VCaP (cell line): ENCODE results near the gene GPR15LG.

Experiments used
- H3K27ac ChIP-seq: fragments of 450-650 bp; 2 replicates; pipeline ENCODE4 v1.5.1; 2017
- TF ChIP-seq, protein P1 (sequence below): fragments of 450-650 bp; conservative IDR thresholded peaks from 2 replicates; pipeline ENCODE4 v1.5.1; 2017; ENCODE audit warnings: mild to moderate bottlenecking, moderate library complexity

The GPR15LG gene

GRCh38 chr10:84225427-84226173 lies 52.0 kb downstream of the GPR15LG start, which contains the start of gene LRIT2:
Gene LRIT2 (minus strand): TSS chr10:84225544. CDS start chr10:84225520, 24 bp downstream.
- TF ChIP-seq, protein P1, sequence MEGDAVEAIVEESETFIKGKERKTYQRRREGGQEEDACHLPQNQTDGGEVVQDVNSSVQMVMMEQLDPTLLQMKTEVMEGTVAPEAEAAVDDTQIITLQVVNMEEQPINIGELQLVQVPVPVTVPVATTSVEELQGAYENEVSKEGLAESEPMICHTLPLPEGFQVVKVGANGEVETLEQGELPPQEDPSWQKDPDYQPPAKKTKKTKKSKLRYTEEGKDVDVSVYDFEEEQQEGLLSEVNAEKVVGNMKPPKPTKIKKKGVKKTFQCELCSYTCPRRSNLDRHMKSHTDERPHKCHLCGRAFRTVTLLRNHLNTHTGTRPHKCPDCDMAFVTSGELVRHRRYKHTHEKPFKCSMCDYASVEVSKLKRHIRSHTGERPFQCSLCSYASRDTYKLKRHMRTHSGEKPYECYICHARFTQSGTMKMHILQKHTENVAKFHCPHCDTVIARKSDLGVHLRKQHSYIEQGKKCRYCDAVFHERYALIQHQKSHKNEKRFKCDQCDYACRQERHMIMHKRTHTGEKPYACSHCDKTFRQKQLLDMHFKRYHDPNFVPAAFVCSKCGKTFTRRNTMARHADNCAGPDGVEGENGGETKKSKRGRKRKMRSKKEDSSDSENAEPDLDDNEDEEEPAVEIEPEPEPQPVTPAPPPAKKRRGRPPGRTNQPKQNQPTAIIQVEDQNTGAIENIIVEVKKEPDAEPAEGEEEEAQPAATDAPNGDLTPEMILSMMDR: no peak
- H3K27ac ChIP-seq: no peak within 1 kb of the TSS

DNA sequence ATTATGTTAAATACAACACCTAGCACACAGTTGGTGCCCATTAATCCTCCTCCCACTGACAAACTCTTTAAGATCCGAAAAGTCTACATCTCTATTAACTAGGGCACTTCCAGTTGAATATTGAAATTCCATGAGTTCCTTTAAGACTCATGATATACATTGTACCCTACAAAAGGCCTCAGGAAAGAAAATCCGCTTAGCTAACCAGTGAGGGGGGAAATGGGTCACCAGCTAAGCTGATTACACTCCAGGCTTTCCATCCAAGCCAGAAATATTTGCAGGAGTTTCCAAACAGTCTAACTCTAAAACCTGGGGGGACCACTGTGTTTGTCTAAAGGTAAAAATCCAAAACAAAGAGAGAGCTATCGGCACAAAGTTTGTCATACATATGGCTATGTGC lies 53.0 kb downstream of the GPR15LG start:
- H3K27ac ChIP-seq: no peak overlapping the region
- TF ChIP-seq, protein P1: no peak

- TF ChIP-seq, protein P1: no peak
These were observed 54.2 kb downstream of the GPR15LG start for GRCh38 chr10:84227810-84228209.

GRCh38 chr10:84230359-84230758 lies 56.8 kb downstream of the GPR15LG start:
- no peak overlapping the region for H3K27ac ChIP-seq
- TF ChIP-seq, protein P1: no peak

More at GRCh38 chr10:84227810-84228209, 54.2 kb downstream of the GPR15LG start:
- no peak overlapping the region for H3K27ac ChIP-seq

DNA sequence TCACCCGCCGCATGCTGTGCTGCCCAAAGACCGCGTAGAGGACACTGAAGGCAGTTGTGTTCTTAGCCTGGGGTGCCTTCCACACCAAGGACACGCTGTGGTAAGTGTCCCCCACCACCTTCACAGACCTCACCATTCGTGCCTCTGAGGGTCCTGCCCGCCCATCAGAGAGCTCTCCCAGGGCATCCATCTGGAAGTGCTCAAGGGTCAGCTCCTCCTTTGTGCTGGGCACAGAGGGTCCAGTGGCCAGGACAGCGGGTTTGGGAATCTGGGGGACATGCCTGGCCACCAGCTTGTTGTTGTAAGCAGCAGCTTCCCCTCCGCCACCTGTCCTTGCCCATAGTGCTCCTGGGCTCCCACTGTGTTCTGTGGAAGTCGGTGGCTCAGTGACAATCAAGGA lies 58.8 kb downstream of the GPR15LG start:
- TF ChIP-seq, protein P1: no peak

DNA sequence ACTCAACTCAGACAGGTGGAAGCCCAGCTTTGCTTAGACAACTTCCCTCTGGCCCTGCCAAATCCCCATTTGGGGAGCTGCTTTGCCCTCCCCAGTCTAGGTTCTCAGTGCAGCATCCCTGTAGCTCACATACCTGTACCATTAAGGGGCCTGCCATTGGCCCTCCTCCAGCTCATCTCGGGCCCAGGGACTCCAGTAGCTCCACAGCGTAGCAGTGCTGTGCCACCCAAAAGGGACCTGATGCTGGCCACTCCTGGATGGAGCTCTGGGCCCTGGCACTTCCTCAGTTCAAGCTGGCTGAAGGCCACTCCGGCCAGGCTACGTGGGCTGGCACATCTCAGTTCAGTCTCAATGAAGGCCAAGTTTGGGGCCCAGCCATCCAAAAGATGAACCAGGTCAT lies 60.3 kb downstream of the GPR15LG start:
- no peak overlapping the region for H3K27ac ChIP-seq
- TF ChIP-seq, protein P1: no peak

More for the DNA sequence above, 58.8 kb downstream of the GPR15LG start:
- H3K27ac ChIP-seq: no peak overlapping the region

GRCh38 chr10:84234479-84234878 lies 60.9 kb downstream of the GPR15LG start:
- TF ChIP-seq, protein P1: no peak
- H3K27ac ChIP-seq: no peak overlapping the region
